ENCODE results near the gene SRSF3. TPM values are rescaled to one million over a fixed set of nuclear protein-coding genes. Genes with fewer than 3 reads are reported as not detected.
A peak's percentile ranks its signal among the peaks of the same experiment; 100 is the strongest.
"Not testable (repeated sequence)": the region's sequence is repeated elsewhere in the genome, so short reads cannot be mapped to it uniquely, and the experiment has no call there.

SRSF3 gene
- total RNA-seq, 1 donor from 2014 or later, result 455 TPM

- peak overlapping the region; percentile 77 for H3K27ac Mint-ChIP-seq
- no peak for TF ChIP-seq CTCF (conservative IDR thresholded peaks at IDR 0.05)
- peaks cover 59% of the 10 kb centered on the region for H3K4me1 Mint-ChIP-seq (ENCODE audit: unreplicated experiment)
Observed at GRCh38 chr6:36603222-36604089, 9.3 kb downstream of the SRSF3 start.

GRCh38 chr6:36604090-36605060 is 10.2 kb downstream of the SRSF3 start:
- peak overlapping the region; percentile 77 for H3K27ac Mint-ChIP-seq
- H3K27me3 Mint-ChIP-seq, result no peaks in the 10 kb centered on the region
- H3K9me3 Mint-ChIP-seq, result no peaks in the 10 kb centered on the region
- TF ChIP-seq CTCF (conservative IDR thresholded peaks at IDR 0.05), result no peak
- DNase-seq (ENCODE audit: extremely low spot score, unreplicated experiment), result no peak
- H3K4me3 Mint-ChIP-seq, result peak overlapping the region; percentile 29
- H3K36me3 Mint-ChIP-seq, result peaks cover 69% of the 10 kb centered on the region
- H3K4me1 Mint-ChIP-seq (ENCODE audit: unreplicated experiment), result peaks cover 58% of the 10 kb centered on the region

More at GRCh38 chr6:36603222-36604089, 9.3 kb downstream of the SRSF3 start:
- Mint-ChIP-seq H3K36me3 (peaks cover 69% of the 10 kb centered on the region), H3K4me3 (no peak overlapping the region), H3K9me3 (no peaks in the 10 kb centered on the region), H3K27me3 (no peaks in the 10 kb centered on the region)
- no peak for DNase-seq (ENCODE audit: extremely low spot score, unreplicated experiment)

- Mint-ChIP-seq H3K27me3 (no peaks in the 10 kb centered on the region), H3K4me1 (ENCODE audit: unreplicated experiment) (peaks cover 54% of the 10 kb centered on the region), H3K4me3 (peak overlapping the region; percentile 18), H3K36me3 (peaks cover 67% of the 10 kb centered on the region), H3K9me3 (no peaks in the 10 kb centered on the region), H3K27ac (peak overlapping the region; percentile 77)
- DNase-seq (ENCODE audit: extremely low spot score, unreplicated experiment), result no peak
- TF ChIP-seq CTCF (conservative IDR thresholded peaks at IDR 0.05), result no peak
Observed at GRCh38 chr6:36605143-36605542, 11.0 kb downstream of the SRSF3 start.

DNA sequence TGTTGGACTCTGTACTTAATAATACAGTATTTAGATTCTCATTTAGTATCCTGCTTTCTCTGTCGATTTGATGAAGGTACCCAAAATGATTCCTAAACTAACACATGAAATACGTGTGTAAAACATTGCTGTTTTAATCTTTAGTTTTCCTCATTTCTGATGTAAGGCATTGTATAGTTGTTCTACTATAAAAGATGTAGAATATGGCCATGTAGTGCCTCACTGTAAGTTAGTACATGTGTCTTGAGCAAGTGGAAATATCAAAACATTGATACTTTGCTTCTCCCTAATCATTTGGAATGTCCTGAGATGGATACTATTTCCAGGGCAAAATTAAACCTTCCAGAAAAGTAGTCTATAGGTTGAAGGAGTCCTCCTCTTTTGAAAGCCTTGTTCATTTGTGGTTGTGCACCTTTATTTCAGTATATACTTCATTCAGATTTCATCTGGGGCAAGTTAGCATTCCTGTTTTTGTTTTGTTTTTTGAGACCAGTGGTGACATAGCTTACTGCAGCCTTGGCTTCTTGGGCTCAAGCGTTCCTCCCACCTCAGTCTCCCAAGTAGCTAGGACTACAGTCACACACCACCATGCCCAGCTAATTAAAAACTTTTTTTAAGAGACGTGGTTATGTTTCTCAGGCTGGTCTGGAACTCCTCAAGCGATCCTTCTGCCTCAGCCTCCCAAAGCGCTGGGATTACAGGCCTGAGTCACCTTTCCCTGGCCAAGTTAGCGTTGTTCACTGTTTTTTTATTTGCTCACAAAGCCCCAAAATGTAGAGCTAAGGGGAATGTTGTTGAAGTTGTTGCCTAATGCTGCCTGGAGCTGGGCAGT is 11.6 kb downstream of the SRSF3 start:
- H3K4me1 Mint-ChIP-seq (ENCODE audit: unreplicated experiment), result peaks cover 48% of the 10 kb centered on the region
- no peaks in the 10 kb centered on the region for H3K27me3 Mint-ChIP-seq
- H3K36me3 Mint-ChIP-seq, result peaks cover 65% of the 10 kb centered on the region
- peak; percentile 62 for TF ChIP-seq CTCF (conservative IDR thresholded peaks at IDR 0.05)
- no peak for DNase-seq (ENCODE audit: extremely low spot score, unreplicated experiment)
- no peaks in the 10 kb centered on the region for H3K9me3 Mint-ChIP-seq
- H3K4me3 Mint-ChIP-seq, result peak overlapping the region; percentile 52
- H3K27ac Mint-ChIP-seq, result peak overlapping the region; percentile 77

- not testable (repeated sequence) for DNase-seq (ENCODE audit: extremely low spot score, unreplicated experiment); H3K27me3 Mint-ChIP-seq; H3K9me3 Mint-ChIP-seq
- peak overlapping the region; percentile 51 for H3K4me3 Mint-ChIP-seq
- peak overlapping the region; percentile 91 for H3K27ac Mint-ChIP-seq
- peaks cover 68% of the 10 kb centered on the region for H3K36me3 Mint-ChIP-seq
- H3K4me1 Mint-ChIP-seq (ENCODE audit: unreplicated experiment), result peaks cover 41% of the 10 kb centered on the region
Observed at GRCh38 chr6:36607305-36607682, 13.1 kb downstream of the SRSF3 start.

Measured in type B pancreatic cell (in vitro differentiated cells).